ENCODE results near the gene CUX1.

The CUX1 gene

DNA sequence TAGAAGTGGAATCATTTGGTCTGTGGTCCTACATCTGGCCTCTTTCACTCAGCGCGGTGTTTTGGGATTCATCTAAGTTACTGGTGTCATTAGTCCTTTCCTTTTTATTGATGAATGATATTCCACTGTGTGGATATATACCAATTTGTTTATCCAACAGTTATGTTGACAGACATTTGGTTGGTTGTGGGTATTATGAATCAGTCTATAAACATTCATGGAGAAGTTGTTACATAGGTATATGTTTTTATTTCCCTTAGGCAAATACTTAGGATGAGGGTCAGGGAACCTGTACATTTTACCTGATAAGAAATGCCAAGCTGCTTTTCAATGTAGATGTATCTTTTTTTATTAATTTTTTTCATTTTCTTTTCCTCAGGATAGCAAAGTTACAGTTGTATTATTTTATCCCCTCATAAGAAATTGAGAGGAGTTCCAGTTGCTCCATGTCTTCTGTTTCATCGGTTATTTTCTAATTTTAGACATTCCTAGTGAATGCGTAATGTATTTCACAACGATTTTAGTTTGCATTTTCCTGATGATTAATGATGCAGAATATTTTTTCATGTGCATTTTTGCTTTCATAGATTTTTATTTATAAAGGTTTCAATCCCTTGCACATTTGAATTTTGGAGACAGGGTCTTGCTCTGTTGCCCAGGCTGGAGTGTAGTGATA is 265.4 kb downstream of the CUX1 start:
- no peak for DNase-seq

DNA sequence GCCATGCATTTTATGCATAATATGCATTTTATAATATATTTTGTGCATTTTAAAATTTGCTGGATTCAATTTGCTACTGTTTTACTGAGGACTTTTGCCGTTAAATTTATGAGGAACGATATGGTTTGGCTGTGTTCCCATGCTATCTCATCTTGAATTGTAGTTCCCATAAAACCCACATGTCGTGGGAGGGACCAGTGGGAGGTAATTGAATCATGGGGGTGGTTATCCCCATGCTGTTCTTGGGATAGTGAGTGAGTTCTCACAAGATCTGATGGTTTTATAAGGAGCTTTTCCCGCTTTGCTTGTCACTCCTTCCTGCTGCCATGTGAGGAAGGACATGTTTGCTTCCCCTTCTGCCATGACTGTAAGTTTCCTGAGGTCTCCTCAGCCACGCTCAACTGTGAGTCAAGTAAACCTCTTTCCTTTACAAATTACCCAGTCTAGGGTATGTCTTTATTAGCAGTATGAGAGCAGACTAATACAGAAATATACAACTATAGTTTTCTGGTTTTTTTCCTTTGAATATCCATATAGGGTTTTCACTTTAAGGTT is 267.9 kb downstream of the CUX1 start:
- DNase-seq: no peak

DNA sequence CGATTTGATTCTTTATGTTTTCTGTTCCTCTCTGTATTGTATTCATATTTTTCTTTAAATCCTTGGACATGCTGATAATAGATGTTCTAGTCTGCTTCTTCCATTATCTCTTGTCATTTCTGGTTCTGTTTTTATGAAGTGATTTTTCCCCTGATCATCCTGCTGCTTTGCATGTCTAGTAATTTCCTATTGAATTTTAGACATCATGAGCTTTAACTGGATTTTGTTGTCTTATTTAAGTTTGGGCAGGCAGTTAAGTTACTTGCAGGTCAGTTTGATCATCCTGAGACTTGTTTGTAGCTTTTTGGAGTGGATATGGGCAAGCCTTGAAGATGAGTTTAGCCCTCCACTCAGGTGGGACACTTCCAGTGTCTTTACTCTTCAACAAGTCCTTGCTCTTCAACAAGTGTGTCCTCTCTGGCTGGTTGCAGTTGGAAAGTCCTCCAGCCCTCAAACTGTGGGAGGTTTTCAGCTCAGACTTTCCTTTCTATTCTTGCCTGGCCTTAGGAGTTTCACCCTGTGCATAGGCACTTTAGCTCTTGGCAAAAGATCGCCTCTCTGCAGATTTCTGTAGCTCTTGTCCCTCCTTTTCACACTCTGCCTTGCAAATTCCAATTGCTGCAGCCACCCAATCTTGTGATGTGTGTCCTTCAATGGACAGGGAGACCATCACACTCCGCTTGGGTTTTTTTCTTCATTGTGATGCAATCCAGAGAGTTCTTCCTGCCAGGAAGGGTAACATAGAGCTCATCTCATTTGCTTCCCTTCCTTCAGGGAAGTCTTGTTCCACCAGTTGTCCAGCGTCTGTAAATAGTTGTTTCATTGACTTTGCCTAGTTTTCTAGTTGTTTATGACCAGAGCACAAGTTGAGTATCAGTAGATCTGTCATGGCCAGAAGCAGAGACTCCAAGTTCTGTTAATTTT is 272.0 kb downstream of the CUX1 start:
- no peak for DNase-seq

DNA sequence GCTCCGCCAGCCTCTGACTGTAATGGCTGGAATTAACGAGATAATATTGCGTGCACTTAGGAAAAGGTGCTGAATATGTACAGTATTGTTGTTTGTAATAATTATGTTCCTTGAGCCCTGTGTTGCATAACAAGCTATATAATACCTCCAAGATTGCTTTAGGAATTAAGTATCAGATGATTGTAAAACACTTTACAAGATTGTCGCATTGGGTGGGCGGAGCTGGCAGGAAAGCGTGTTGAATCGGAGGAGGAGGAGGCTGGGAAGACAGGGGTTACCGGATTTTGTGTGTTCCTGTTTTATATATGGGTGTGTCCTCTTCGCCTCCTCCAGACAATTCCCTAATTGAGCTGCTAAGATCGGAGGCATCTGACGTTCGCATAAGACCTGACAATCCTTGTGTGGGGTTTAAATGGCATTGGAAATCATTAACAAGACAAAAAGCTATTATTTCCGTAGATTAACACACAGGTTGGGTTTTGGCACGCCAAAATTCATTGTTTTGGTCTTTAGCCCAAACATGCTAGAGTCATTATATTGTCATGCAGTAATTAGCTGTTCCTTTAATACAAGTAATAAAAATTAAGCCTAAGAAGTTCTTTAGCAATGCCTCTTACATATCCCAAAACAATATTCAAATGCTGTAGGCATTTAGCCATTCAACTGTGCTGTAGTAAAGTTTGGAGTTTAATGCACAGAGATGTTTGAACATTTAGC is 276.3 kb downstream of the CUX1 start:
- no peak for DNase-seq

DNA sequence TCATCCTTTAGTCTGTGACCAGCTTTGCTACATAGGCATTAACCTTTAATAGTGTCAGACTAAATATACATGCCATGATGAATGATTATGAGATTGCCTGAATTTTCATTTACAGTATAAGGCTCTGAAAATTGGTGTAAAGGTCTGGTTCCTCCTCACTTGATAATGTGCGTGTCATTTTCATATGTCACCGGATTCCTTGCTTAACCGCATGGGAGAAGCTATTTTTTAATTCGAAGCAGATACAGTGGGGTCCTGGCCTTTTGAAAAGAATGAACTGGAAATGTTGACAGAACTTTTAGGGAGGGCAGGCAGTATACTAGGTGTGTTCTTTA is 276.9 kb downstream of the CUX1 start:
- DNase-seq: no peak

DNA sequence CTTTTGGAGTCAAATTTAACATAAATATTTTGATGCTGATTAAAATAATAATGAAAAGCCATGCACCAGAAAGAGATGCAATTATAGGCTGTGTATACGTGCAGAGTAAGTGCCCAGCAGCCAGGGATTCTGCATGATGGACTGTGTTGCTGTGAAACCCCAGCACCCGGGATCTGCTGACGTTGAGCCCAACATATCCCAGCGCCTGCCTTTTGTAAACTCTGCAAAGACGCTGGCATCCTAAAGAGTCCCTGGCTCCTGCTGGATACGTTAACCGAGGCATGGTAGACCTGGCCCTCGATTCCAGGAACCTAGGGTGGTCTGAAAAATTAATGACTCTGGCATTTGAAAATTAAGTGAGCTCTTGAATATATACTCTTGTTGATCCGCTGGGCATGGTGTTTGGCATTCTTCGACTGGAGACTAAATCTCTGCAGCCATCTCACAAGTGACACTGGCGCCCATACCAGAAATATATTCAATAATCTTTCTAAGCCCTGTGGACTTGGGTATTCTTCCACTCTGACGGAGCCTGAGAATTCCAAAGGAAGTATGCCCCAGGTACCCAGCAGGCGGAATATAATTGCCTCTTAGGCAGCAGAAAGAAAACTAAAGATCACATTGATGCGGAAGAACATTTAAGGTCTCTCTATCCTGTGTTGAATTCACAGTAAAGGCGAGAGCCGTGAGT is 278.0 kb downstream of the CUX1 start:
- no peak for DNase-seq

DNA sequence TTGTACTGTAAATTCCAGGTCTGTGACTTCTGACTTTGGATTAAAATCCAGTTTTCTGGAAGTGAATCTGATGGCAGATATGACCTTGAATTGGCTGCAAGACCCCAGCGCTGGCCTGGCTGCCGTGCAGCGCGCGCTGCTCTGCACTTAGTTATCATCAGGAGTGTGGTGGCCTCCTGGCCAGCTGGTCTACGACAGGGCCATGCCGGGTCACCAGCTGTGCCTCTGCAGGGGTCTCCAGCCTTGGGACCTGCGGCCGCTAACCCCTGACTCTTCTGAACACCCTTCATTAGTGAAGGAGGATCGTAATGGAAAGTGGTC is 278.5 kb downstream of the CUX1 start:
- no peak for DNase-seq

DNA sequence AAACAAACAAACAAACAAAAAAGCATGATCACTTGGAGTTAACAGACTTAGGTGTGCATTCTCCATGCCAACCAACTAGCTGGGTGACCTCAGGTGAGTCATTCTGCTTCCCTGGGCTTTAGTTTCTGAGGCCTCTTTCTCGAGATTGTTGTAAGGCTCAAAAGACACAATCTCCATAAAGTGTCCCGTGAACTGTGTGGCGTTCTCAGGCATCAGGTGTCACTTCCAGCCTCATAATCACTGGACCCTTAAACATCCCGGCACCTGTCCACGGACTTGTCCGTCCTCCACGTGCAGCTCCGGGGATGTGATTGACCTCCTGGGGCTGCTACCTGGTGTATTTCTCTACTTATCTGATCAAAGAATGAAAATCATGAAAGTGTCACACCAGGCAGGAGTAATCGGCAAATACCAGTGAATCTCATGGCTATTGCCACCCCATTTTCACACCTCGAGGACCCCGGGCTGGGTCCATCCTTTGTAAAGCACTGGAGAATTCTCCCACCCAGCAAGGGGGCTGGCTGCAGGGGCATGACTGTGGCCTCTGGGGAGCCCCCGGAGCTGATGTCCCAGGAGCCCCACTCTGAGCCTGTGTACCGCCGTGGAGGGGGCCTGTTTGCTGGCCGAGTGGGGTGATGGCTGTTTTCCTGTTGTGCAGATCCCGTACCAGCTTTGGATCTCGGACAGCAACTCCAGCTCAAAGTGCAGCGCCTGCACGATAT is 279.4 kb downstream of the CUX1 start:
- DNase-seq: no peak

DNA sequence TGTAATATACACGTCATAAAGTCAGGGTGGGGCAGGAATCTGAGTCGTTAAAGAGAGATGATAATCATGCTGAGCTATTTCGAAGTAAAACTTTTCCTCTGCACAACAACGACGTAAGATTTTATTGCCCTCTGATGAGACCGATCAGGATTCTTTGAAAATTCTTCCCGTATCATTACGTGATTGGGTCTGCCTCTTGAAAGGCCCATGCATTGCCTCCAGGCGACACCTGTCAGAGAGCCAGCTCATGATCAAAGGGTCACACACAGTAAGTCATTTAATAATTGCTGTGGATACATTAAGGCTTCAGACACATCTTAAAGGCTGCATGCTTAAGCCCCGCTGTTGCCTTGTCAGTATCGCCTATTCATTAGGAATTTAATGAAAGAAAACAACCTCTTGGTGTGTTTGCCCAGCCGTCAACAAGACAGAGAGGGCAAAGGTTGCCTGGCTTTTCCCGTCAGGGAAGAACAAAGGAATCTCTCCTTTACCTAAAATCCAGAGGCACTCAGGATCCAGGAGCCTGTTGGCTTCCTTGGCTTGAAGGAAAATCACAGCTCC is 280.3 kb downstream of the CUX1 start:
- no peak for DNase-seq

DNA sequence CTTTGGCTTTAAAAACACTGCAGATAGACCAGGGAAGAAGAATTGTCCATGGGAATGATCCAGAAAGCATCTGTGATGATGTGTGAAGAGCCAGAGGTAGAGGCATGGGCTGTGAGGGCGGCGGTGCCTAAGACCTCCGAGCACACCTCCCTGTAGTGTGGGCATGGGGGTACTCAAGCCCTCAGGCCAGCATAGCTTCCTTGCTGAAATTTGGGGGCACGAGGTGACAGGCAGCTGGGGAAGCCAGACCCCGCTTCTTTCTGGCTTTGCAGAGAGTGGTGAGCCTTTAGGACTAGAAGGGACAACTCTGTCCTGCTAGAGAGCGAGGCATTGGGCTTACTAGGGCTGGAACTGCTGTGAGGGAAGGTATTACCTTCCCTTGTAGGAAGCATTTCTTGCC is 281.6 kb downstream of the CUX1 start:
- DNase-seq: no peak

DNA sequence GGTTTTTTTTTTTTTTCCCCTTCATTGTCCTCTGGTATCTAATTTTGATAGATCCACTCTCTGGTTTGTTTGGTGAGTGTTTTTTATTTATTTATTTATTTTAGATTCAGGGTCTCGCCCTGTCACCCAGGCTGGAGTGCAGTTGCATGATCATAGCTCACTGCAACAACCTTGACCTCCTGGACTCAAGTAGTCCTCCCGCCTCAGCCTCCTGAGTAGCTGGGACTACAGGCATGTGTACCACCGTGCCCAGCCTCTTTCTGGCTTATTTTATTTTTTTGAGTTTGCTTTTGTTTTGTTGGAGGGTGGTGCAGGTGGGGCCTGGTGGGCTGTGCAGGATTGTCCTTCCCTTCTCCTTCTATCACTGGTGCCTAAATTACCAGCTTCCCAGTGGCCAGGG is 282.0 kb downstream of the CUX1 start:
- DNase-seq: no peak

DNA sequence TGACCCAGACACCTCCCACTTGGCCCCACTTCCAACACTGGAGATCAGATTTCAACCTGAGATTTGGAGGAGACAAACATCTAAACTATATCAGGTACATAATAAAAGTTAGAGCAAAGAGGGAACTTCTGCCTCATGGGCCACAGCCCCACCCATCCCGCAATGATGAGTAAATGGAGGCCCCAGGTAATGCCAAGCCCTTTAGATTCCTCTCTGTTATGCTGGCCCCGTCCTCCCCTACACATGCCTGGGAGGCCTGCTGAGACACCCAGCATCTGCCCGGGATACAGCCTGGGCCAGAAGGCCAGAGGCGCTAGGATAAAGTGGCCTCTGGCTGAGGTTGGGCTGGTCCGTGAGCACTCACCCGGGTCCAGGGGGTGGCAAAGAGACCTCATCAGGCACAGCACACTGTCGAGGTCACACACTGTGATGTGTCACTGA is 283.7 kb downstream of the CUX1 start:
- no peak for DNase-seq

DNA sequence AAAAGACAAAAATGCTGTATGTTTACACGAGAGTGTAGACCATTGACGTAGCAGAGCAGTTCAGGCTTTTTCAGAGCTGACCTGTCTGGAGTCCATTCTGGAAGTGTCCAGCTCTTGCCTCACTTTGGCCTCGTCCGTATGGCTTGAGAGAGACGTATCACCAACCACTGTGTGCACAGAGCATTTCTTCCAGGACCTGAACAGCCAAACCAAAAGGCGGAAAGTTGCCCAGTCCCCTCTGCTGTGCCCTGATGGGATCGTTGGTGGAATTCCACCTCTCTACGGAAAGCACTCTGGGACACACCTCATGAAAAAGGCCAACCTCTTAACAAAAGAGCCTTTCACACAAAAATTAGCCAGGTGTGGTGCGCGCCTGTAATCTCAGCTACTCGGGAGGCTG is 284.5 kb downstream of the CUX1 start:
- no peak for DNase-seq

DNA sequence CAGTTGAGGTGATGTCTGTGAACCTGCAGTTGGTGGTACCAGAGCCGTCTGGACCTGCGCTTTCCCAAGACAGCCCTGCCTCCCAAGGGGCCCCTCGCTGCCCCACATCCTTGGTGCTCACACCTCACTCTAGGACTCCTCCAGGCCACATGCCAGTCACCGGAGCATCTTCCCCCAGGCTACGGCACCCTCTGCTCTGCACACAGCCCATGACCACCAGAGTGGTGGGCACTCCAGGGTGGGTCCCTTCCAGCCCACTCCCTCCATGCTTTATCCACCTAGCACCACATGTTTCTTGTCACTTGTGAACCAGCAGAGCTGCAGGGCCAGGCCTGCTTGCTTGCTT is 285.6 kb downstream of the CUX1 start:
- no peak for DNase-seq

DNA sequence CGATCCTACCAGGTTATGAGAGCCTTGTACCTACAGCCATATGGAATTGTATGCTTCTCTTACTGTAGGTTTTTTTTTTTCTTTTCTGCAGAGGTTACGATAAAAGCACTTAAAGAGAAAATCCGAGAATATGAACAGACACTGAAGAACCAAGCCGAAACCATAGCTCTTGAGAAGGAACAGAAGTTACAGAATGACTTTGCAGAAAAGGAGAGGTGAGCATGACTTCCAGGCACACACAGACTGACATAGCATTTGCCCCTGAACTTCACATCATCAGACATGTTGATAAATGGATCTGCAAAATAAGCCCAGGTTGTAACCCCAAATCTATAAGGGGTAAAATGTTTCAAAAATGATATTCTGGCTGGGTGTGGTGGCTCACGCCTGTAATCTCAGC is 286.8 kb downstream of the CUX1 start:
- DNase-seq: no peak

DNA sequence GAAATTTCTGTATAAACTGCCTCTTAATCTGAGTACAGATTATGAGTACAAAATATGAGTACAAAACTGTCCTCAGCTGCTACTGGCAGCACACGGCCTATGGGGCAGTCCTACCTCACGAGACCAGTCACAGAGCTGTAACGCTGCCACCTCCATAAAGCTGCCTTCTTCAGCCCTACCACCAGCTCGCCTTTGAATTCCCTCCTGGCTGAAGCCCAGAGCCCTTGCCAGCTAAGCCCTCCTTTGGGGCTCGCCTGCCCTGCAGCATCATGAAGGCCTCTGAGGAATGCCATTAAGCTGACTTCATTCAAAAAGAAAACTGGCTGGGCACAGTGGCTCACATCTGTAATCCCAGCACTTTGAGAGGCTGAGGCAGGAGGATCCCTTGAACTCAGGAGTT is 289.2 kb downstream of the CUX1 start:
- no peak for DNase-seq

DNA sequence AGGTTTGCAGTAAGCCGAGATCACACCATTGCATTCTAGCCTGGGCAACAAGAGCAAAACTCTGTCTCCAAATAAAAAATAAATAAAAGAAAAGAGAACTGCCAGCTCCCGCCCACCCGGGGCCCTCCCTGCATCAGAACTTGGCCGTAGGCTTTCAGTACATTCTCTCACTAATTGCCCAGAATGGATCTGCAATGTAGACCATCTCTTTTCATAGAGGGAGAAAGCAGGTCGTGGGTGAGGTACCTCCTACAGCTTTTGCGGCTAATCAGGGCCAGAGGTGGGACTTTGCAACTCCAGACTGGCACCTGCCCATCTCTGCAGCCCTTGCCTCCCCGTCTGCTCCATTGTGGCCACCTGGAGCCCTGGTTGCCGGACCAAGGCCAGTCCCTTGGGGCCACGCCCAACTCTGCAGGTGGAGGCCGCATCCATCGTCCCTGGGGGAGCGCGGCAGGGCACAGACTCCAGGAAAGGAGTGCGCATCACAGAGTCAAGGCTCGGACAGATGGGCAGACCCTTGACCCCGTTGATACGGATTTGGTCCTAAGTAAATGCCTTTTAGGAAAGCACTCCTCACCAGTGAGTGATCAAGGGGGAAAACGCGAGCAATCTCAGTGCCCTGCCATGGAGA is 290.2 kb downstream of the CUX1 start:
- no peak for DNase-seq

DNA sequence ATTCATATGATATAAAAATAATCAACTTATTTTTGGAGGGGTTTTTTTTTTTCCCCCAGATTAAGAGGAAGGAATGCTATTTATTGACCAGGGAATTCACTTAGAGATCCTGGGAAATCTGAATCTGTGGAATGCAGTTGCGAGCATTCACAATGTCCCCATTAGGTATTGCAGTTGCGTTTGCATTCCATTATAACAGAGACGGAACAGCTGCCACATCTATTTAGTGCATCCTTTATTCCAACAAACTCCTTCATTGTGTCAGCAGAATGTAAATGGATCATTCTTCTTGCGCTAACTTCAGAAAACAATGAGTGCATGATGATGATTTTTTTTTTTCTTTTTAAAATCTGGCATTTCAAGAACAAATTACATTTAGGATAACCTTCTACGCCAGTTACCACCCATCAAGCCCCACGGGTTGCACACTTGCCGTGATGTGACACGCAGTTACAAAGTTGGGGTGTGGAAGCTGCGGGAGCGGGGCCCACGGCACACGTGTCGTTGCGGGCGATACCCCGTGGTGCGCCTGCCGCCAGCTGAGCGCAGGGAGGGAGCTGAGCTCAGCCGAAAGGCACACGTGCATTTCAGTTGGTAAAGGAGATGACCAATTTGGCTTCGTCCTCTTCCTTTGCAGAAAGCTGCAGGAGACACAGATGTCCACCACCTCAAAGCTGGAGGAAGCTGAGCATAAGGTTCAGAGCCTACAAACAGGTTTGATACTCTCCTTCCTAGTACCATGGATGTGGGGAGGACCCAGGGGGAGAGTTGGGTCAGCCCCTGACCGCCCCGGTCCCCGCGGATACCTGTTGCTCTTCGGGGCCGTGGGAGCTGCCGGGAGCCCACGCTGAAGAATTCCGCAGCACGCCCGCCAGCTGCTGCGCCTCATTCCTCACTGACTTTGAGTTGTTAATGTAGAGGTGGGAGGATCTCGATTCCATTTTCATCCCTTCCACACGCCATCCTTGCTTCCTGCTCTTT is 293.9 kb downstream of the CUX1 start:
- DNase-seq: no peak

DNA sequence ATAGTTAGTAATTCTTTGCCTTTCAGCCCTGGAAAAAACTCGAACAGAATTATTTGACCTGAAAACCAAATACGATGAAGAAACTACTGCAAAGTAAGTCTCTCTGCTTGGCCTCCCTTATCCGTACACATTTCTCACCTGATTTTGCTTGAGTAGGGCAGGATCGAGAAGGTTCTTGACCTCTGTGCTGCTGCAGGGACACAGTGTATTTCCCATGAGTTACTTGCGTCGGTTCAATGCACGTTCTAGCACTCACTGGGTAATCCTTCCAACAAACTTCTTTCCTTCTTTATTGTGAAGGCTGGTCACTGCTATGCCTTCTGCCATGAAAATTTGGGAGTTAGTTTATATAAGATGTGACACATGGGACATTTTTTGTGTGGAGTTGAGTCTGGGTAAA is 297.8 kb downstream of the CUX1 start:
- no peak for DNase-seq

DNA sequence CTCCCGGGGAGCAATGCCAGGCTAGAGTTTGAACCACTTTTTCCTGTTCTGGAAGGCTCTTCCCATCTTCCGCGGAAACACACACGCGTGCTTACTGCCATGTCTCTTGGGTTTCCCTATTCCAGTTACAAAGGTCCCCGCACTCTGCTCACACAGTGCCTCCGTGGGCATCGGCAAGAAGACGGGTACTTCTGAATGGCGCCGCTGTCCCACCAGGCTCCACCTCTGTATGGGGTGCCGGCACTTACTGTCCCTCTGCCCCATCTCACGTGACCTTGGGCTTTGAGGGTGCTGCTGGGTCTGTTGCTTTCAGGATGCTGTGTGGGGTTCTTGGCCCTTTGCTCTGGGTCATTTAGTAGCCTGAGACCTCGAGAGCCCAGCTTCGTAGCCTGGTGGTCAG is 298.5 kb downstream of the CUX1 start:
- DNase-seq: no peak
